HUDEP-2 (cell line): ENCODE data around the gene DAZAP1.

Source experiments
- DNase-seq, 76 experiments: peaks; one replicate each; lab custom pipeline; 2025; ENCODE audit not compliant: unreplicated experiment in 76 of 76; lab: John Stamatoyannopoulos, UW

The DAZAP1 gene

GRCh38 chr19:1407528-1408299 is at the start of gene DAZAP1:
TSS of gene DAZAP1 (plus strand) at chr19:1407586. CDS start at chr19:1407774, 188 bp downstream.
- peak in 2 of 76 experiments; percentile 44 to 60 for DNase-seq

GRCh38 chr19:1360126-1360817 is 47.1 kb upstream of the DAZAP1 start:
- DNase-seq = no peak

- DNase-seq = no peak
Observed at GRCh38 chr19:1360818-1361461, 46.4 kb upstream of the DAZAP1 start.

GRCh38 chr19:1361601-1362386 is 45.6 kb upstream of the DAZAP1 start:
- DNase-seq = no peak

- DNase-seq = no peak
Observed at GRCh38 chr19:1362387-1363257, 44.8 kb upstream of the DAZAP1 start.

GRCh38 chr19:1363599-1363998 is 43.8 kb upstream of the DAZAP1 start:
- DNase-seq = no peak

GRCh38 chr19:1364070-1364704 is 43.2 kb upstream of the DAZAP1 start:
- no peak for DNase-seq

GRCh38 chr19:1365319-1366269 is 41.8 kb upstream of the DAZAP1 start:
- no peak for DNase-seq

GRCh38 chr19:1366296-1366695 is 41.1 kb upstream of the DAZAP1 start:
- DNase-seq = no peak

- no peak for DNase-seq
Observed at GRCh38 chr19:1366899-1367870, 40.2 kb upstream of the DAZAP1 start.

- no peak for DNase-seq
Observed at GRCh38 chr19:1369214-1369805, 38.1 kb upstream of the DAZAP1 start.

GRCh38 chr19:1370579-1371361 is 36.6 kb upstream of the DAZAP1 start:
- no peak for DNase-seq

- DNase-seq = no peak
Observed at GRCh38 chr19:1373042-1373533, 34.3 kb upstream of the DAZAP1 start.

- peak in 16 of 76 experiments; percentile 12 to 74 (median 44) for DNase-seq
Observed at GRCh38 chr19:1373534-1374249, 33.7 kb upstream of the DAZAP1 start.

- no peak for DNase-seq
Observed at GRCh38 chr19:1374250-1374577, 33.2 kb upstream of the DAZAP1 start.
